Keratinocyte (primary cell): Measurements from ENCODE around the gene NDUFB6. TPM values are rescaled to one million over a fixed set of nuclear protein-coding genes. Genes with fewer than 3 reads are reported as not detected.
A peak's percentile ranks its signal among the peaks of the same experiment; 100 is the strongest.

Experiments used
- DNase-seq: peaks from one replicate; pipeline ENCODE4 v3.0.0-alpha.2; 2011; ENCODE audit warnings: low read depth, missing footprints, low spot score
- FAIRE-seq: peaks from 2 replicates; lab custom pipeline; 2011; peaks lifted over from hg19 to GRCh38; lab: Jason Lieb, UNC
- H2AFZ ChIP-seq: 2 replicates; pipeline ENCODE4 v1.6.0; 2012; ENCODE audit warnings: low read length, control low read depth, inconsistent platforms; ENCODE audit not compliant: control insufficient read depth
- H3K27ac ChIP-seq: 2 replicates; pipeline ENCODE4 v1.5.1; 2011; ENCODE audit warnings: low read length; ENCODE audit not compliant: control insufficient read depth, insufficient read depth
- H3K27me3 ChIP-seq: 3 replicates; pipeline ENCODE4 v1.6.0; 2011; ENCODE audit warnings: low read length; ENCODE audit not compliant: control insufficient read depth, insufficient read depth; ENCODE audit errors: extremely low read depth
- H3K36me3 ChIP-seq, 2 experiments: 2 replicates in 1 of 2; 3 replicates in 1 of 2; pipeline ENCODE4 v1.5.1; 2011; ENCODE audit warnings: low read length in 2 of 2, mild to moderate bottlenecking in 1 of 2; ENCODE audit not compliant: control insufficient read depth in 2 of 2, insufficient read depth in 2 of 2; ENCODE audit errors: extremely low read depth in 1 of 2
- H3K4me1 ChIP-seq: 3 replicates; pipeline ENCODE4 v1.5.1; 2011; ENCODE audit warnings: low read length; ENCODE audit not compliant: control insufficient read depth, insufficient read depth; ENCODE audit errors: extremely low read depth
- H3K4me2 ChIP-seq: 3 replicates; pipeline ENCODE4 v1.6.0; 2011; ENCODE audit warnings: low read depth, low read length; ENCODE audit not compliant: control insufficient read depth, insufficient read depth; ENCODE audit errors: extremely low read depth
- H3K4me3 ChIP-seq, 3 experiments: fragments of 200-600 bp in 1 of 3; sonication (generic) in 1 of 3; 2 replicates in 2 of 3; 3 replicates in 1 of 3; pipeline ENCODE4 v1.5.1; 2011 to 2016; ENCODE audit warnings: low read length in 3 of 3, mild to moderate bottlenecking in 3 of 3, control low read depth in 2 of 3, inconsistent platforms in 1 of 3, low read depth in 1 of 3, mixed read lengths in 1 of 3, mixed run types in 1 of 3, moderate library complexity in 1 of 3; ENCODE audit not compliant: control insufficient read depth in 2 of 3, insufficient read depth in 2 of 3; ENCODE audit errors: extremely low read depth in 1 of 3
- H3K79me2 ChIP-seq: 2 replicates; pipeline ENCODE4 v1.6.0; 2012; ENCODE audit warnings: low read length; ENCODE audit not compliant: control insufficient read depth, insufficient read depth
- H3K9ac ChIP-seq: 3 replicates; pipeline ENCODE4 v1.6.0; 2011; ENCODE audit warnings: low read length; ENCODE audit not compliant: control insufficient read depth, insufficient read depth; ENCODE audit errors: extremely low read depth
- H3K9me1 ChIP-seq: 3 replicates; pipeline ENCODE4 v1.6.0; 2011; ENCODE audit warnings: low read length; ENCODE audit not compliant: control insufficient read depth, insufficient read depth; ENCODE audit errors: extremely low read depth
- H3K9me3 ChIP-seq: 2 replicates; pipeline ENCODE4 v1.5.1; 2012; ENCODE audit warnings: low read depth, low read length; ENCODE audit not compliant: control insufficient read depth
- H4K20me1 ChIP-seq: 3 replicates; pipeline ENCODE4 v1.6.0; 2011; ENCODE audit warnings: low read length; ENCODE audit not compliant: control insufficient read depth, insufficient read depth; ENCODE audit errors: extremely low read depth
- CTCF ChIP-seq, 3 experiments: IDR thresholded peaks in 1 of 3; conservative IDR thresholded peaks in 1 of 3; optimal IDR thresholded peaks in 1 of 3; 2 replicates in 2 of 3; 3 replicates in 1 of 3; pipeline versions ENCODE3 to v1.5.1; 2011; ENCODE audit warnings: low read length in 3 of 3, mild to moderate bottlenecking in 3 of 3, moderate library complexity in 2 of 3, control low read depth in 1 of 3, inconsistent platforms in 1 of 3; ENCODE audit not compliant: insufficient read depth in 2 of 3; ENCODE audit errors: extremely low read depth in 1 of 3
- EZH2 ChIP-seq: IDR thresholded peaks from one replicate; pipeline ENCODE4 v1.6.1; 2012; ENCODE audit warnings: inconsistent platforms, mild to moderate bottlenecking, low read length, moderate library complexity
- dilution Hi-C: fragments of 300-500 bp; cut with MboI; formaldehyde crosslinking; loops from one replicate; pipeline ENCODE4 v1.7.0; 2020; ENCODE audit warnings: low sequenced_read_pairs; ENCODE audit not compliant: extremely low pct_ligation_motif_present
- polyA plus RNA-seq, 5 experiments: library from polyadenylated mRNA; depleted of rRNA in 3 of 5; stranded (reverse) in 3 of 5; stranded (forward) in 1 of 5; unstranded in 1 of 5; fragments of >200 nt; gene quantifications; 1 replicate in 1 of 5; 2 replicates in 3 of 5; 3 replicates in 1 of 5; pipeline versions ENCODE4 v1.2.1 to v1.2.3, GENCODE V29; 2011 to 2012; ENCODE audit warnings: missing spikeins in 2 of 5, low read depth in 1 of 5, low replicate concordance in 1 of 5

The NDUFB6 gene
- polyA plus RNA-seq, 1 donor (not counting 4 experiments of a cell fraction or from before 2014, with no cell fraction given): 67.0 TPM

- DNase-seq (no peak), FAIRE-seq (no peak)
- dilution Hi-C loops: no loop called here
- no peak for TF ChIP-seq CTCF (optimal IDR thresholded peaks at IDR 0.05 in 1 of 3, IDR thresholded peaks at IDR 0.05 in 1 of 3, conservative IDR thresholded peaks at IDR 0.05 in 1 of 3; ENCODE audit: extremely low read depth in 1 of 3, insufficient read depth in 2 of 3, low read length in 3 of 3)
- TF ChIP-seq EZH2: no peak
- H3K9me1 ChIP-seq: no peaks in the 10 kb centered on the region
- no peaks in the 10 kb centered on the region for H4K20me1 ChIP-seq
- H3K27me3 ChIP-seq: no peaks in the 10 kb centered on the region
- no peak overlapping the region for H3K27ac ChIP-seq
- no peak overlapping the region for H3K4me3 ChIP-seq
- no peaks in the 10 kb centered on the region for H3K9me3 ChIP-seq
- no peaks in the 10 kb centered on the region for H3K4me1 ChIP-seq
- H3K4me2 ChIP-seq: no peak overlapping the region
- H3K36me3 ChIP-seq: no peaks in the 10 kb centered on the region
- H3K79me2 ChIP-seq: no peaks in the 10 kb centered on the region
- H3K9ac ChIP-seq: no peak overlapping the region
- H2AFZ ChIP-seq: no peak overlapping the region
These were observed 11.8 kb upstream of the NDUFB6 start for GRCh38 chr9:32584784-32585183.

- Histone ChIP-seq H3K36me3 (no peaks in the 10 kb centered on the region), H3K4me3 (no peak overlapping the region), H2AFZ (no peak overlapping the region), H3K4me2 (no peak overlapping the region), H3K27ac (no peak overlapping the region), H3K79me2 (no peaks in the 10 kb centered on the region), H3K27me3 (peaks cover 3% of the 10 kb centered on the region), H3K9ac (no peak overlapping the region), H3K4me1 (no peaks in the 10 kb centered on the region), H3K9me1 (no peaks in the 10 kb centered on the region), H3K9me3 (no peaks in the 10 kb centered on the region), H4K20me1 (no peaks in the 10 kb centered on the region)
- dilution Hi-C loops: no loop called here
- DNase-seq (no peak), FAIRE-seq (peak; percentile 81)
- TF ChIP-seq CTCF (optimal IDR thresholded peaks at IDR 0.05 in 1 of 3, IDR thresholded peaks at IDR 0.05 in 1 of 3, conservative IDR thresholded peaks at IDR 0.05 in 1 of 3; ENCODE audit: extremely low read depth in 1 of 3, insufficient read depth in 2 of 3, low read length in 3 of 3) (peak; percentile 54 to 64 (median 63)), EZH2 (no peak)
These were observed 8.7 kb upstream of the NDUFB6 start for GRCh38 chr9:32581512-32582143.
